ENCODE results near the gene HMCN1. TPM values are rescaled to one million over a fixed set of nuclear protein-coding genes. Genes with fewer than 3 reads are reported as not detected.

HMCN1 gene
- total and polyA plus RNA-seq, 2 donors, result 0.50 to 0.85 TPM

GRCh38 chr1:186235696-186236095, 501.5 kb downstream of the HMCN1 start:
- no peak overlapping the region for H3K27ac ChIP-seq (ENCODE audit: low read depth in 1 of 2, low read length in 1 of 2)
- DNase-seq (ENCODE audit: low read depth in 6 of 9, low spot score in 9 of 9), result no peak
- WGBS, result 98% methylated on average over 4 of the region's 4 CpGs
- H3K36me3 ChIP-seq (ENCODE audit: control insufficient read depth in 2 of 2, insufficient read depth in 2 of 2, low read length in 1 of 2), result no peaks in the 10 kb centered on the region
- no peaks in the 10 kb centered on the region for H3K4me1 ChIP-seq (ENCODE audit: control insufficient read depth in 2 of 2, insufficient read depth in 2 of 2, low read length in 2 of 2)
- H3K4me3 ChIP-seq (ENCODE audit: low read length in 2 of 2), result no peak overlapping the region
- no peaks in the 10 kb centered on the region for H3K9me3 ChIP-seq (ENCODE audit: control insufficient read depth in 2 of 2, insufficient read depth in 1 of 2, low read length in 1 of 2)
- H3K27me3 ChIP-seq (ENCODE audit: control insufficient read depth in 2 of 2, insufficient read depth in 1 of 2, low read length in 1 of 2), result no peaks in the 10 kb centered on the region

- DNase-seq (ENCODE audit: low read depth in 6 of 9, low spot score in 9 of 9), result no peak
- no peaks in the 10 kb centered on the region for H3K9me3 ChIP-seq (ENCODE audit: control insufficient read depth in 2 of 2, insufficient read depth in 1 of 2, low read length in 1 of 2)
- WGBS, result 98% methylated on average over 3 of the region's 3 CpGs
- no peaks in the 10 kb centered on the region for H3K36me3 ChIP-seq (ENCODE audit: control insufficient read depth in 2 of 2, insufficient read depth in 2 of 2, low read length in 1 of 2)
- H3K4me1 ChIP-seq (ENCODE audit: control insufficient read depth in 2 of 2, insufficient read depth in 2 of 2, low read length in 2 of 2), result no peaks in the 10 kb centered on the region
- H3K27ac ChIP-seq (ENCODE audit: low read depth in 1 of 2, low read length in 1 of 2), result no peak overlapping the region
- H3K4me3 ChIP-seq (ENCODE audit: low read length in 2 of 2), result no peak overlapping the region
- no peaks in the 10 kb centered on the region for H3K27me3 ChIP-seq (ENCODE audit: control insufficient read depth in 2 of 2, insufficient read depth in 1 of 2, low read length in 1 of 2)
Observed at GRCh38 chr1:186236921-186237320, 502.7 kb downstream of the HMCN1 start.

GRCh38 chr1:186239171-186239570, 505.0 kb downstream of the HMCN1 start:
- no peaks in the 10 kb centered on the region for H3K27me3 ChIP-seq (ENCODE audit: control insufficient read depth in 2 of 2, insufficient read depth in 1 of 2, low read length in 1 of 2)
- H3K36me3 ChIP-seq (ENCODE audit: control insufficient read depth in 2 of 2, insufficient read depth in 2 of 2, low read length in 1 of 2), result no peaks in the 10 kb centered on the region
- no peaks in the 10 kb centered on the region for H3K4me1 ChIP-seq (ENCODE audit: control insufficient read depth in 2 of 2, insufficient read depth in 2 of 2, low read length in 2 of 2)
- no peak for DNase-seq (ENCODE audit: low read depth in 6 of 9, low spot score in 9 of 9)
- no peaks in the 10 kb centered on the region for H3K9me3 ChIP-seq (ENCODE audit: control insufficient read depth in 2 of 2, insufficient read depth in 1 of 2, low read length in 1 of 2)
- H3K4me3 ChIP-seq (ENCODE audit: low read length in 2 of 2), result no peak overlapping the region
- no peak overlapping the region for H3K27ac ChIP-seq (ENCODE audit: low read depth in 1 of 2, low read length in 1 of 2)

GRCh38 chr1:186240436-186240835, 506.2 kb downstream of the HMCN1 start:
- Histone ChIP-seq H3K36me3 (ENCODE audit: control insufficient read depth in 2 of 2, insufficient read depth in 2 of 2, low read length in 1 of 2) (no peaks in the 10 kb centered on the region), H3K9me3 (ENCODE audit: control insufficient read depth in 2 of 2, insufficient read depth in 1 of 2, low read length in 1 of 2) (no peaks in the 10 kb centered on the region), H3K4me1 (ENCODE audit: control insufficient read depth in 2 of 2, insufficient read depth in 2 of 2, low read length in 2 of 2) (no peaks in the 10 kb centered on the region), H3K4me3 (ENCODE audit: low read length in 2 of 2) (no peak overlapping the region), H3K27ac (ENCODE audit: low read depth in 1 of 2, low read length in 1 of 2) (no peak overlapping the region), H3K27me3 (ENCODE audit: control insufficient read depth in 2 of 2, insufficient read depth in 1 of 2, low read length in 1 of 2) (no peaks in the 10 kb centered on the region)
- DNase-seq (ENCODE audit: low read depth in 6 of 9, low spot score in 9 of 9), result no peak
- WGBS, result 95% methylated on average over 1 of the region's 1 CpG
